Left ventricle myocardium inferior (tissue), 1 donor: Measurements from ENCODE around the gene TRIOBP. TPM values are rescaled to one million over a fixed set of nuclear protein-coding genes. Genes with fewer than 3 reads are reported as not detected.

ENCODE experiments used
- DNase-seq: peaks from one replicate; pipeline ENCODE4 v3.0.0-alpha.2; 2020
- H3K27ac ChIP-seq: fragments of 200-600 bp; replicated peaks from 2 replicates; pipeline ENCODE4 v1.8.0; 2021
- H3K27me3 ChIP-seq: fragments of 200-600 bp; 2 replicates; pipeline ENCODE4 v1.8.0; 2021; ENCODE audit warnings: low read depth
- H3K36me3 ChIP-seq: fragments of 200-600 bp; 2 replicates; pipeline ENCODE4 v1.8.0; 2021
- H3K4me1 ChIP-seq: fragments of 200-600 bp; 2 replicates; pipeline ENCODE4 v1.8.0; 2021
- H3K4me3 ChIP-seq: fragments of 200-600 bp; 2 replicates; pipeline ENCODE4 v1.8.0; 2021; ENCODE audit warnings: mild to moderate bottlenecking, moderate library complexity
- H3K9me3 ChIP-seq: fragments of 200-600 bp; replicated peaks from 2 replicates; pipeline ENCODE4 v1.8.0; 2021
- intact Hi-C: fragments of 100-400 bp; cut with micrococcal nuclease; formaldehyde crosslinking; loops from one replicate; pipeline ENCODE4 v1.11.0; 2022
- total RNA-seq: library from RNA; stranded (reverse); fragmentation: NEBNext Ultra II Directional; extraction: Animal tissue kit (Norgen Biotek cat#: 25700); gene quantifications from one replicate; pipeline ENCODE4 v1.2.1, GENCODE V29; 2021
- TF ChIP-seq, protein P1 (sequence below): fragments of 200-600 bp; IDR thresholded peaks from 2 replicates; pipeline ENCODE4 v1.8.0; 2021; ENCODE audit warnings: antibody characterized with exemption, mild to moderate bottlenecking, borderline replicate concordance
- donor health status: DM: no; HTN: yes; CAD: no; lungs with severe emphysema.

TRIOBP gene
- total RNA-seq, 1 donor from 2014 or later = 86.5 TPM

DNA sequence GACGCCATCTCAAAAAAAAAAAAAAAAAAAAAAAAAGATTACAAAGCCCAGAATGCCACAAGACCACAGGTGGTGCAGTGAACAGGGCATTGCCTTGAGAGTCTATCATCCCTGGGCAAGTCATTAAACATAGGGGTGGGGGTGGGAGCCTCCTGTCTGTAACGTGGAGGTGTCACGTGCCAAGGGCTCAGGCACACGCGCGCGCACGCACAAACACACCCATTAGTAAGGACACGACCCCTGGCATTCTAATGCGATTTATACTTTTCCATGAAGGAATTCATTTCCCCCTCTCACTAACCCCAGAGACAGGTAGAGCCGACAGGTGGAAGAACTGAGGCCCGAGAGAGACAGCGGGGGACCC is 105.1 kb downstream of the TRIOBP start:
- intact Hi-C loops = no loop called here
- no peaks in the 10 kb centered on the region for H3K9me3 ChIP-seq
- peaks cover 45% of the 10 kb centered on the region for H3K4me1 ChIP-seq
- no peak overlapping the region for H3K27ac ChIP-seq
- DNase-seq = no peak
- TF ChIP-seq, protein P1, sequence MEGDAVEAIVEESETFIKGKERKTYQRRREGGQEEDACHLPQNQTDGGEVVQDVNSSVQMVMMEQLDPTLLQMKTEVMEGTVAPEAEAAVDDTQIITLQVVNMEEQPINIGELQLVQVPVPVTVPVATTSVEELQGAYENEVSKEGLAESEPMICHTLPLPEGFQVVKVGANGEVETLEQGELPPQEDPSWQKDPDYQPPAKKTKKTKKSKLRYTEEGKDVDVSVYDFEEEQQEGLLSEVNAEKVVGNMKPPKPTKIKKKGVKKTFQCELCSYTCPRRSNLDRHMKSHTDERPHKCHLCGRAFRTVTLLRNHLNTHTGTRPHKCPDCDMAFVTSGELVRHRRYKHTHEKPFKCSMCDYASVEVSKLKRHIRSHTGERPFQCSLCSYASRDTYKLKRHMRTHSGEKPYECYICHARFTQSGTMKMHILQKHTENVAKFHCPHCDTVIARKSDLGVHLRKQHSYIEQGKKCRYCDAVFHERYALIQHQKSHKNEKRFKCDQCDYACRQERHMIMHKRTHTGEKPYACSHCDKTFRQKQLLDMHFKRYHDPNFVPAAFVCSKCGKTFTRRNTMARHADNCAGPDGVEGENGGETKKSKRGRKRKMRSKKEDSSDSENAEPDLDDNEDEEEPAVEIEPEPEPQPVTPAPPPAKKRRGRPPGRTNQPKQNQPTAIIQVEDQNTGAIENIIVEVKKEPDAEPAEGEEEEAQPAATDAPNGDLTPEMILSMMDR = no peak
- peak overlapping the region; percentile 74 for H3K4me3 ChIP-seq
- no peaks in the 10 kb centered on the region for H3K36me3 ChIP-seq
- no peaks in the 10 kb centered on the region for H3K27me3 ChIP-seq

DNA sequence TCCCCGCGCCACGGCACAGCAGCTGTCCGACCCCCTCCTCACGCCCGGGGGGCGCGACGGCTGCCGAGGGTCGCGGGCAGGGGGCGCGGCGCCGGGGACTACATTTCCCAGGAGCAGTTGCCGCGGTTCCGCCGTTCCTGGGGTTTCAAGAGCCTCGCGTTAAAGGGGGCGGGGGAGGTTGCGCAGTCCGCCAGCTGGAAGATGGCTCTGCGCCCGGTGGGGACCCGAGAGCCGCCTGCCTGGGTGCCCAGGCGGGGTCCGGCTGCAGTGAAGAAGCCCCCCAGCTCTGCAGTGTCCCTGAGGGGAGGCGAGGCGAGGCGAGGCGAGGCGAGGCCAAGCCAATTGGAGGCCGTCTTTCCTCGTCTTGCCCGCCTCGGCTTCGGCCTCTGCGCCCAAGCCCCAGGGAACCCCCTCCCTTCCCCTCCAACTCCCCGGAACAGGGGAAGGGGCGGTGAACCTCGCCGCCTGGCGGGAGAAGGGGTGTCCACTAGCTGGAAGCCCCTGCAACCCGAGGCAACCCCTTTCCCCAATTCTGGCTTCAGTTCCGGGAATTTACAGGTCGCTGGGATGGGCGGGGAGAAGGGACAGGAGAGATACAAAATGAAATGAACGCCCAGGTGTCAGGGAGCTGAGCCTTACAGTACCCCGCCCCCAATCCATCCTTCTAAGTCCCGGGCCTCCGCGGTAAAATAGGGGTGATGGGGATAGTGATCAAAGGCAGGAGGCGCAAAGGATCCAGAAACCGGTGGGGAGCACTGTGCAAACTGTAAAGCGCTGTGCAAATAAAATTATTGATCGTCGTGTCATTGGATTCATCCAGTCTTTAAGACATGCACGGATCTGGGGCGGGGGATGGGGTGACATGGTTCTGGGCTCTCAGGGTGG is 105.7 kb downstream of the TRIOBP start:
- TF ChIP-seq, protein P1 = no peak
- peak; percentile 70 for DNase-seq
- Histone ChIP-seq H3K27me3 (no peaks in the 10 kb centered on the region), H3K9me3 (no peaks in the 10 kb centered on the region), H3K36me3 (no peaks in the 10 kb centered on the region), H3K4me1 (peaks cover 51% of the 10 kb centered on the region), H3K27ac (peak overlapping the region; percentile 54), H3K4me3 (peak overlapping the region; percentile 74)
- intact Hi-C loops = no loop called here

DNA sequence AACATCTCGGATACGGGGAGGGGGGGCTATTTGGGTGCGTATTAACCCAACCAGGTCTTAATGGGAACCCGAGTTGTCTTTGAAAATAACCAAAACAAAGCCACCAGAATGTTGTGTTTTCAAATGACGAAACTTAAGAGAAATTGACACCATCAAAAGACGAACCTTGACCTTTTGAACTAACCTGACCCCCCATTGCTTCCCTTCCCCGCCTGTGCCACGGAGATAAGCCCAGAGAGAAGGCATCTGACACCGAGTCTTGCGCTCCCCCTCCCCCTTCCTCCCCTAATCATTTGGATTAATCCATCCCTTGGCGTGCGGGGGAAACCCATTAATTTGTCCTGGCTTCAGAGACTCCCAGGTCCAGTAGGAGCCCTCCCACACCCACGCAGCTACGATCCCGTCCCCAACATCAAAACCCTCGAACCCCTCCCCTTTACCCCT is 106.4 kb downstream of the TRIOBP start:
- no peaks in the 10 kb centered on the region for H3K27me3 ChIP-seq
- intact Hi-C loops = no loop called here
- H3K4me3 ChIP-seq = peak overlapping the region; percentile 74
- no peak overlapping the region for H3K27ac ChIP-seq
- H3K4me1 ChIP-seq = peaks cover 56% of the 10 kb centered on the region
- no peaks in the 10 kb centered on the region for H3K36me3 ChIP-seq
- no peaks in the 10 kb centered on the region for H3K9me3 ChIP-seq
- DNase-seq = no peak
- TF ChIP-seq, protein P1 = no peak

DNA sequence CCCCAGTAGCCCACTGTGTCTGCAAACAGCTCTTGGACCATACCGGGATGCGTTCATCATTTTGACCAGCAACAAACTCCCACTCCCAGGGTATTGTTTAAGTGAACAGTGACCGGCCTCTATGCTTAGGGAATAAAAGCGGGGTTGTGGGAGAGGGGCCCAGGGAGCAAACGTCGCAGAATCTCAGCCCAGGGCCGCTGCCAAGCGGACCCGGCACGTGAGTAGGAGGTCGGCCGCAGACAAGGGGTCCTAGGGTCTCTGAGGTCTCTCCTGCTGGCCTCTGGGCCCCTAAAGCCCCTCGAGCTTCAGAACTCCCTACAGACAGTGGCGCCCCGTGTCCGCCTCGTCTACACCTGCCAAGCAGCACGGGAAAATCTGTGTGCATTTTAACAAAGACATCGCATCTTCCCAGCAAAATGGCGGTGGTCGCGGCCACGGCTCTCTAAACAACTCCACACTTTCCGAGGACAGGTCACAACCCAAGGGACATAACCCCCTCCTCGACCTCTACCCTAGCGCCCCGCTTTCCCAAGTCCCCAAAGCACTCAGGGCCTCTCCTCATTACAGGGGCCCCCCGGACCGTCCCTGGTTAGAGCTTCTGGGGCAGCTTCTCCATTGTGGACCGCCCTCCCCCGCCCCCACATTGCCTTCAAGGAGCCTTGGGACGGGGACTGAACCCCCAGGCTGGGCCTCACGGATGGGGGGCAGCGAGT is 106.9 kb downstream of the TRIOBP start:
- peaks cover 61% of the 10 kb centered on the region for H3K4me1 ChIP-seq
- intact Hi-C loops = no loop called here
- H3K4me3 ChIP-seq = peak overlapping the region; percentile 79

DNA sequence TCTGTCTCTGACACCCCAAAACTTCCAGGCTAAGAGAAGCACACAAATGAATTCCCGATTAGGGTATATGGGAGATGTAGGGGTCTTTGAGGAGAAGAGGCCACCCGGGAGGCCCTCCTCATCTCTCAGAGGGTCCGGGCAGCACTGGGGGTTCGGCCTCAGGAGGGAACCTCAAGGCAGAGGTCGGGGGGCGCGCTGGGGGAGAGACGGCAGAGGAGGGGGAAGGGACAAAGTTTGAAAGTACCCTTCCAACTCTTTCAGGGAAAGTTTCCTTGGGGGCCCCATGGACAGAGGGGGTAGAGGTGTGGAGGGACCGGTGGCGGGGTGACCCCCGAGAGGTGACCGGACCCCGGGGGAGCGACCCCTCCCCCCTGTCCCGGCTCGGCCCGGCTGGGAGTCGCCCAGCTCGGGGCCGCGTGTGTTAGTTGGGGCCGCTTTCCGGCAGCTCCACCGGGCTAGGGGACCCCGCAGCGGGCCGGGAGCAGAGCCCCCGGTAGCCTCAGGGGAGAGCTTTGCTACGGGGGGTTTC is 107.6 kb downstream of the TRIOBP start:
- H3K4me1 ChIP-seq = peaks cover 64% of the 10 kb centered on the region
- no peaks in the 10 kb centered on the region for H3K27me3 ChIP-seq
- peak overlapping the region; percentile 79 for H3K4me3 ChIP-seq
- H3K27ac ChIP-seq = peak overlapping the region; percentile 93
- no peaks in the 10 kb centered on the region for H3K9me3 ChIP-seq
- intact Hi-C loops = no loop called here
- DNase-seq = no peak
- H3K36me3 ChIP-seq = no peaks in the 10 kb centered on the region
- TF ChIP-seq, protein P1 = no peak

More for the DNA sequence above, 106.9 kb downstream of the TRIOBP start:
- DNase-seq = no peak
- TF ChIP-seq, protein P1 = no peak
- Histone ChIP-seq H3K27ac (no peak overlapping the region), H3K36me3 (no peaks in the 10 kb centered on the region), H3K27me3 (no peaks in the 10 kb centered on the region), H3K9me3 (no peaks in the 10 kb centered on the region)
